Activated naive CD8-positive, alpha-beta T cell treated with anti-CD3 and anti-CD28 coated beads for 36 hours (primary cell): ENCODE results near the gene RILPL2. TPM values are rescaled to one million over a fixed set of nuclear protein-coding genes. Genes with fewer than 3 reads are reported as not detected.
"Not testable (repeated sequence)": the region's sequence is repeated elsewhere in the genome, so short reads cannot be mapped to it uniquely, and the experiment has no call there.

Experiments used
- DNase-seq: peaks from one replicate; pipeline ENCODE4 v3.0.0; 2021
- H3K27ac Mint-ChIP-seq: one replicate; pipeline ENCODE4 v1.8.0; 2022; ENCODE audit warnings: mild to moderate bottlenecking, moderate library complexity, mixed read lengths
- H3K27me3 Mint-ChIP-seq: one replicate; pipeline ENCODE4 v1.8.0; 2022; ENCODE audit warnings: mild to moderate bottlenecking, mixed read lengths
- H3K36me3 Mint-ChIP-seq: one replicate; pipeline ENCODE4 v1.8.0; 2021; ENCODE audit warnings: mild to moderate bottlenecking, mixed read lengths
- H3K4me1 Mint-ChIP-seq: one replicate; pipeline ENCODE4 v1.8.0; 2021; ENCODE audit warnings: mixed read lengths
- H3K4me3 Mint-ChIP-seq: one replicate; pipeline ENCODE4 v1.8.0; 2022; ENCODE audit warnings: mild to moderate bottlenecking, moderate library complexity, mixed read lengths
- H3K9me3 Mint-ChIP-seq: one replicate; pipeline ENCODE4 v1.8.0; 2022; ENCODE audit warnings: mixed read lengths
- total RNA-seq, 2 experiments: library from RNA; stranded (reverse); gene quantifications; one replicate each; pipeline ENCODE4 v1.2.3, GENCODE V29; 2021

Gene RILPL2
- total RNA-seq, 2 experiments from 2014 or later = 18.2 to 18.5 TPM

DNA sequence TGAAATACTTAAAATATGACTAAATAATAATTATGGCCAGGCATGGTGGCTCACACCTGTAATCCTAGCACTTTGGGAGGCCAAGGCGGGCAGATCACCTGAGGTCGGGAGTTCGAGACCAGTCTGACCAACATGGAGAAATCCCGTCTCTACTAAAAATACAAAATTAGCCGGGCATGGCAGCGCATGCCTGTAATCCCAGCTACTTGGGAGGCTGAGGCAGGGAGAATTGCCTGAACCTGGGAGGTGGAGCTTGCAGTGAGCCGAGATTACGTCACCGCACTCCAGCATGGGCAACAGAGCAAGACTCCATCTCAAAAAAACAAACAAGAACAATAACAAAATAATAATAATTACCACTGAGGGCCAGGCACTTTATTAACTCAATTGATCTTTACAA lies 50.9 kb downstream of the RILPL2 start:
- Mint-ChIP-seq H3K36me3 (peaks cover 10% of the 10 kb centered on the region), H3K4me1 (peaks cover 21% of the 10 kb centered on the region)
- not testable (repeated sequence) for H3K27me3 Mint-ChIP-seq, H3K9me3 Mint-ChIP-seq, H3K27ac Mint-ChIP-seq, H3K4me3 Mint-ChIP-seq, DNase-seq

DNA sequence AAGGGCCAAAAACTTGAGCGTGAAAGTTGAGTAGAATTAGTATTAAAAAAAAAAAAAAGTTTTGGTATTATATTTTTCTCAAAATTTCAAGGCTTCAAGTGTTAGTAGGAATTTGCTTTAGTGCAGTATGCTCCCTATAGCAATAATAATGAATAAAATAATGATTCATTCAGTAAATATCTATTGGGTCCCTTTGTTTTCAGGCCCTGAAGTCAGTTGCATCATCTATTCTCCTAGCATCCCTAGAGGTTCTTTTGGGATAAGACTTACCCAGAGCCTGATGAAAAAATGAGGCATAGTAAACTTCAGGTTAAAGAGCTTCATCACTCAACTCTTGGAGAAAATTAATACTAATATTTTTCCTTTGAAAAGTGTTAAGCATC lies 51.5 kb downstream of the RILPL2 start:
- peaks cover 5% of the 10 kb centered on the region for H3K36me3 Mint-ChIP-seq
- peaks cover 15% of the 10 kb centered on the region for H3K4me1 Mint-ChIP-seq
- H3K4me3 Mint-ChIP-seq = peak overlapping the region; percentile 82
- no peak overlapping the region for H3K27ac Mint-ChIP-seq
- no peaks in the 10 kb centered on the region for H3K9me3 Mint-ChIP-seq
- H3K27me3 Mint-ChIP-seq = no peaks in the 10 kb centered on the region
- DNase-seq = no peak

DNA sequence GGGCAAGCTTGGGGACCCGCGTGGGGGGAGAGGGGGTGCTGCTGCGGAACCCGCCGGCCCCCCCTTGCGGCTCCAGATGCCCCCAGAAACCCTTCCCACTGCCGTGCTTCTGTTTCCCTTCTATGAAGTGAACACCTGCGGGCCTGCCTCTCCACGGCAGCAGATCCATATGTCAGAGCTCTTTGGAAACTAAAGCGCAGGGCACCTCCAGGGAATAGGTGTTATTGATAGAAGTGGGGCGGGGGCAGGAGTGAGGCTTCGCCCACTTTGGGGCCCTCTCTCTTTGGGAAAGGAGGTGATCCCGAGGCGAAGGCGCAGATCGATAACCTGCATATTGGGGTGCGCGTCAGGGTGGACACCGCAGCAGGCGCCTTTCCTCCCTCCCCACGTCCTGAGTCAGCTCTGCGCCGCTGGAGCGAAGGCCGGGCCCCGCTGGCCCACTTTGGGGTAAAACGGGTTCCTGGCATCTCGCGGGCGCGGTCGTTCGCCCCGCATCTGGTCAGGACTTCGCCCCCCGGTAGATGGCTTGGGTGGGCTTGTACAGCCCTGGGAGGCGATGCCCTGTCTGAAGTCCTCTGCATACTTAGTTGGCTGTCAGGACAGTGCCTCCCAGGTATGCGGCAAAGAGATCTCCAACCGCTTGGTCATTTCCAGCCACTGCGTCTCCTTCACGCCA lies 52.0 kb downstream of the RILPL2 start:
- no peaks in the 10 kb centered on the region for H3K27me3 Mint-ChIP-seq
- peak overlapping the region; percentile 82 for H3K4me3 Mint-ChIP-seq
- peak; percentile 36 for DNase-seq
- H3K4me1 Mint-ChIP-seq = peaks cover 13% of the 10 kb centered on the region
- no peaks in the 10 kb centered on the region for H3K9me3 Mint-ChIP-seq
- H3K36me3 Mint-ChIP-seq = peaks cover 5% of the 10 kb centered on the region
- H3K27ac Mint-ChIP-seq = peak overlapping the region; percentile 48

DNA sequence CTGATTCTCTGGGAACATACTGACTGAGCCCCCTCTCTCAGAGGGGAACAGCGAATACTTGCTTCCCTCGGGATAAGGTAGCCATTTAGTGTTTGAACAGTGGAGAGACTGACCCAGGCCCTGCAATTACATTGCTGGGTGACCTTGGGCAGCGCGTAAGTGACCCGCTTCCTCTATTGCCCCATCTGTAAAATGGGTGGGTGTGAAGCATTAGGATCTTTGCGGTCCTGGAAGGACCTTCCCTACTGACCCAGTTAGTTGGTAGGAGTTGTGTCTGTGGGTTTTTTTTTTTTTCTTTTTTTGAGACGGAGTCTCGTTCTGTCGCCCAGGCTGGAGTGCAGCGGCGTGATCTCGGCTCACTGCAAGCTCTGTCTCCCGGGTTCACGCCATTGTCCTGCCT lies 53.8 kb downstream of the RILPL2 start:
- Mint-ChIP-seq H3K27ac (no peak overlapping the region), H3K4me3 (peak overlapping the region; percentile 82)
- DNase-seq = no peak

DNA sequence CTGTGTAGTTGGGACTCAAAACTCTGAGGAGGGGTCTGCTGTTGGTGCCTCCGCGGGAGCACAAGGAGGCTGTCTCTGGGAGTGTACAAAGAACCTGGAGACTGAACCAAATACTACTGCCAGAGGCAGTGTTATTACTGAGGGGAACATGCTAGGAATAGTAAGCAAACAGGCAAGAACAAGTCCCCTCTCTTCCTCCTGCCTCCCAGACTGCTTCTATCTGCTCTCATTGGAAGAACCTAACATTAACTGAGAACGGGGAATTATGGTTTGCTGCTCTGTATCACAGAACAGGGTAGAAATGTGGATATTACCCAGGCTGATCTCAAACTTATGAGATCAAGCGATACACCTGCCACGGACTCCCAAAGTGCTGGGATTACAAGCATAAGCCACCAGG lies 57.1 kb downstream of the RILPL2 start:
- no peak overlapping the region for H3K27ac Mint-ChIP-seq
- DNase-seq = no peak
- H3K27me3 Mint-ChIP-seq = no peaks in the 10 kb centered on the region
- no peaks in the 10 kb centered on the region for H3K4me1 Mint-ChIP-seq
- no peaks in the 10 kb centered on the region for H3K9me3 Mint-ChIP-seq
- H3K4me3 Mint-ChIP-seq = no peak overlapping the region
- H3K36me3 Mint-ChIP-seq = no peaks in the 10 kb centered on the region

More for the DNA sequence above, 53.8 kb downstream of the RILPL2 start:
- Mint-ChIP-seq H3K9me3 (no peaks in the 10 kb centered on the region), H3K36me3 (peaks cover 5% of the 10 kb centered on the region), H3K4me1 (peaks cover 6% of the 10 kb centered on the region), H3K27me3 (no peaks in the 10 kb centered on the region)

DNA sequence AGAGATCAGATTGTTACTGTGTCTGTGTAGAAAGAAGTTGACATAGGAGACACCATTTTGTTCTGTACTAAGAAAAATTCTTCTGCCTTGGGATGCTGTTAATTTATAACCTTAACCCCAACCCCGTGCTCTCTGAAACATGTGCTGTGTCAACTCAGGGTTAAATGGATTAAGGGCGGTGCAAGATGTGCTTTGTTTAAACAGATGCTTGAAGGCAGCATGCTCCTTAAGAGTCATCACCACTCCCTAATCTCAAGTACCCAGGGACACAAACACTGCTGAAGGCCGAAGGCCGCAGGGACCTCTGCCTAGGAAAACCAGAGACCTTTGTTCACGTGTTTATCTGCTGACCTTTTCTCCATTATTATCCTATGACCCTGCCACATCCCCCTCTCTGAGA lies 64.1 kb downstream of the RILPL2 start:
- not testable (repeated sequence) for H3K36me3 Mint-ChIP-seq, DNase-seq, H3K4me1 Mint-ChIP-seq, H3K27me3 Mint-ChIP-seq, H3K9me3 Mint-ChIP-seq, H3K4me3 Mint-ChIP-seq, H3K27ac Mint-ChIP-seq

DNA sequence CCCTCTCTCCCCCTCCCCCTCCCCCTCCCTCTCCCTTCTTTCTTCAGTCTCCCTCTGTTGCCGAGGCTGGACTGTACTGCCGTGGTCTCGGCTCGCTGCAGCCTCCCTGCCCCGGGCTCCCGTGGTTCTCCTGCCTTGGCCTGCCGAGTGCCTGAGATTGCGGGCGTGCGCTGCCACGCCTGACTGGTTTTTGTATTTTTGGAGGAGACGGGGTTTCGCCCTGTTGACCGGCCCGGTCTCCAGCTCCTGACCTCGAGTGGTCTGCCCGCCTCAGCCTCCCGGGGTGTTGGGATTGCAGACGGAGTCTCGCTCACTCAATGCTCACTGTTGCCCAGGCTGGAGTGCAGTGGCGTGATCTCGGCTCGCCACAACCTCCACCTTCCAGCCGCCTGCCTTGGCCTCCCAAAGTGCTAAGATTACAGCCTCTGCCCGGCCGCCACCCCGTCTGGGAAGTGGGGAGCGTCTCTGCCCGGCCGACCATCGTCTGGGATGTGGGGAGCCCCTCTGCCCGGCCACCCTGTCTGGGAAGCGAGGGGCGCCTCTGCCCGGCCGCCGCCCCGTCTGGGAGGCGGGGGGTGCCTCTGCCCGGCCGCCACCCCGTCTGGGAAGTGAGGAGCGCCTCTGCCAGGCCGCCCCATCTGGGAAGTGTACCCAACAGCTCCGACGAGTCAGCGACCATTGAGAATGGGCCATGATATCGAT lies 64.7 kb downstream of the RILPL2 start:
- H3K36me3 Mint-ChIP-seq, H3K4me3 Mint-ChIP-seq, H3K27me3 Mint-ChIP-seq, H3K4me1 Mint-ChIP-seq, DNase-seq, H3K27ac Mint-ChIP-seq, H3K9me3 Mint-ChIP-seq: not testable (repeated sequence)

DNA sequence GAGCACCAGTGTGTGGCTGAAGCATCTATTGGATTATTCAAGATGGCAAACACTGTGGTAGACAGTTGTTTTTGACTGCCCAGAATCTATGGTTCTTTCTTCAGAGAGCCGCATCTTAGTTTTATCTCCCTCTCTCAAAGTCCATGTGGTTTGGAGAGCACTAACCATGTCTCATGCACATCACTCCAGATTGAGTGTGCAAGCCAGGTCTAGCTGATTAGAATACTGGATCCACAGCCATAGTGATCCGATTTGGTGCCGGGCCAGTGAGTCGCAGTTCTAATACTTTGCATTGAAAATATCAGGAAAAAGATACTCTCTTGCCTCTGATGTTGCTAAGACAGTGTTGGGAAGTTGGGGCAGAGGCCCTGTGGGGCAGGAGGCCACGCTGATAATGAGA lies 67.3 kb downstream of the RILPL2 start:
- DNase-seq = no peak
- H3K4me3 Mint-ChIP-seq = no peak overlapping the region
- H3K9me3 Mint-ChIP-seq = no peaks in the 10 kb centered on the region
- H3K27me3 Mint-ChIP-seq = no peaks in the 10 kb centered on the region
- H3K36me3 Mint-ChIP-seq = no peaks in the 10 kb centered on the region
- no peak overlapping the region for H3K27ac Mint-ChIP-seq
- peaks cover 3% of the 10 kb centered on the region for H3K4me1 Mint-ChIP-seq

DNA sequence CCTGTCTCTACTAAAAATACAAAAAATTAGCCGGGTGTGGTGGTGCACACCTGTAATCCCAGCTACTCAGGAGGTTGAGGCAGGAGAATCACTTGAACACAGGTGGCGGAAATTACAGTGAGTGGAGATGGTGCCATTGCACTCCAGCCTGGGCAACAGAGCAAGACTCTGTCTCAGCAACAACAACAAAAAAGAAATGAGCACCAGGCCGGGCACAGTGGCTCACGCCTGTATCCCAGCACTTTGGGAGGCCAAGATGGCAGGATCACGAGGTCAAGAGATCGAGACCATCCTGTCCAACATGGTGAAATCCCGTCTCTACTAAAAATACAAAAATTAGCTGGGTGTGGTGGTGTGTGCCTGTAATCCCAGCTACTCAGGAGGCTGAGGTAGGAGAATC lies 68.1 kb downstream of the RILPL2 start:
- H3K27ac Mint-ChIP-seq, DNase-seq, H3K36me3 Mint-ChIP-seq, H3K4me3 Mint-ChIP-seq, H3K27me3 Mint-ChIP-seq, H3K9me3 Mint-ChIP-seq, H3K4me1 Mint-ChIP-seq: not testable (repeated sequence)

DNA sequence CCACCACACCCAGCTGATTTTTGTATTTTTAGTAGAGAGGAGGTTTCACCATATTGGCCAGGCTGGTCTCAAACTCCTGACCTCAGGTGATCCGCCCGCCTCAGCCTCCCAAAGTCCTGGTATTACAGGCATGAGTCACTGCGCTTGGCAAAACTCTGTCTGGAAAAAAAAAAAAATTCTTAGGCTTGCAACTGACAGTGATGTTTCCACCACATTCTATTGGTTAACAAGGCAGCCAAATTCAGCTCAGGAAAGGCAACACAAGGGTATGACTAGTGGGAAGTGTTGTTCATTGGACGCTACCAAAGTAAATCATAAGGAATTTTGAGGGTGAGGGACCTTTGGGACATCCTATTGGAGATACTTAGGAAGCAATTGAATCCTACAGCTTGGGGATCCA lies 69.0 kb downstream of the RILPL2 start:
- peaks cover 12% of the 10 kb centered on the region for H3K4me1 Mint-ChIP-seq
- no peak overlapping the region for H3K4me3 Mint-ChIP-seq
- no peak overlapping the region for H3K27ac Mint-ChIP-seq
- DNase-seq = no peak
- peaks cover 1% of the 10 kb centered on the region for H3K36me3 Mint-ChIP-seq
- no peaks in the 10 kb centered on the region for H3K27me3 Mint-ChIP-seq
- H3K9me3 Mint-ChIP-seq = no peaks in the 10 kb centered on the region

Other genes with a start within 250 kb of the RILPL2 start
- gene MPHOSPH9, start 203.5 kb downstream of the RILPL2 start, total RNA-seq = 10 to 100 TPM; 81.8 to 84.0 TPM
- 10 to 100 TPM; 23.5 to 27.2 TPM for gene MTRFR, start 203.2 kb downstream of the RILPL2 start, total RNA-seq
- 100 to 1,000 TPM; 121 to 128 TPM for gene CDK2AP1, start 164.8 kb downstream of the RILPL2 start, total RNA-seq
- 10 to 100 TPM; 50.8 to 50.9 TPM for gene SBNO1, start 71.8 kb downstream of the RILPL2 start, total RNA-seq
- 10 to 100 TPM; 41.2 to 42.6 TPM for gene KMT5A, start 52.6 kb downstream of the RILPL2 start, total RNA-seq
- 10 to 100 TPM; 20.8 to 22.0 TPM for gene SNRNP35, start 21.5 kb upstream of the RILPL2 start, total RNA-seq
- 1 to 10 TPM; 1.4 to 1.6 TPM for gene RILPL1, start 97.0 kb upstream of the RILPL2 start, total RNA-seq
- gene TMED2, start 147.9 kb upstream of the RILPL2 start, total RNA-seq = 100 to 1,000 TPM; 177 to 180 TPM
- 10 to 100 TPM; 55.3 to 56.7 TPM for gene DDX55, start 165.4 kb upstream of the RILPL2 start, total RNA-seq
- 10 to 100 TPM; 89.8 to 93.5 TPM for gene EIF2B1, start 197.0 kb upstream of the RILPL2 start, total RNA-seq
- gene GTF2H3, start 197.1 kb upstream of the RILPL2 start, total RNA-seq = 10 to 100 TPM; 95.9 TPM
- 1 to 10 TPM; 3.3 to 3.6 TPM for gene TCTN2, start 234.4 kb upstream of the RILPL2 start, total RNA-seq